HG02885 (cell line): ENCODE results near the gene LYPD6.
A peak's percentile ranks its signal among the peaks of the same experiment; 100 is the strongest.
"Not testable (repeated sequence)": the region's sequence is repeated elsewhere in the genome, so short reads cannot be mapped to it uniquely, and the experiment has no call there.

Experiments used
- ATAC-seq: cut with Tn5 transposase; IDR thresholded peaks from one replicate; pipeline ENCODE4 v1.9.1; 2021; ENCODE audit warnings: mild to moderate bottlenecking; ENCODE audit not compliant: unreplicated experiment, poor library complexity

Gene LYPD6

GRCh38 chr2:149330127-149331022 is at the start of gene LYPD6:
LYPD6 (plus strand) TSS chr2:149330587; CDS start chr2:149437709, 107,122 bp downstream.
- ATAC-seq: peak; percentile 93

- no peak for ATAC-seq
These were observed 48.9 kb upstream of the LYPD6 start for GRCh38 chr2:149281441-149281840.

- no peak for ATAC-seq
These were observed 39.7 kb upstream of the LYPD6 start for GRCh38 chr2:149290662-149291061.

- ATAC-seq: no peak
These were observed 38.5 kb upstream of the LYPD6 start for GRCh38 chr2:149291881-149292280.

- no peak for ATAC-seq
These were observed 34.4 kb upstream of the LYPD6 start for GRCh38 chr2:149296031-149296430.

GRCh38 chr2:149307014-149307413 is 23.4 kb upstream of the LYPD6 start:
- no peak for ATAC-seq

- ATAC-seq: no peak
These were observed 20.0 kb upstream of the LYPD6 start for GRCh38 chr2:149310349-149310748.

- no peak for ATAC-seq
These were observed 18.3 kb upstream of the LYPD6 start for GRCh38 chr2:149312039-149312438.

- peak; percentile 97 for ATAC-seq
These were observed 16.8 kb upstream of the LYPD6 start for GRCh38 chr2:149313512-149313972.

- no peak for ATAC-seq
These were observed 15.7 kb upstream of the LYPD6 start for GRCh38 chr2:149314687-149315086.

- no peak for ATAC-seq
These were observed 14.9 kb upstream of the LYPD6 start for GRCh38 chr2:149315461-149315860.

- not testable (repeated sequence) for ATAC-seq
These were observed 11.8 kb upstream of the LYPD6 start for GRCh38 chr2:149318566-149318965.

GRCh38 chr2:149320362-149320761 is 10.0 kb upstream of the LYPD6 start:
- ATAC-seq: no peak

GRCh38 chr2:149329068-149329467 is 1.3 kb upstream of the LYPD6 start:
- no peak for ATAC-seq

- ATAC-seq: peak; percentile 1
These were observed 779 bp upstream of the LYPD6 start for GRCh38 chr2:149329489-149330126.

- ATAC-seq: no peak
These were observed 625 bp downstream of the LYPD6 start for GRCh38 chr2:149331023-149331400.

GRCh38 chr2:149332364-149332763 is 2.0 kb downstream of the LYPD6 start:
- no peak for ATAC-seq

GRCh38 chr2:149333636-149334035 is 3.2 kb downstream of the LYPD6 start:
- no peak for ATAC-seq

- no peak for ATAC-seq
These were observed 3.8 kb downstream of the LYPD6 start for GRCh38 chr2:149334156-149334555.

- no peak for ATAC-seq
These were observed 8.9 kb downstream of the LYPD6 start for GRCh38 chr2:149339324-149339723.

GRCh38 chr2:149342509-149342908 is 12.1 kb downstream of the LYPD6 start:
- no peak for ATAC-seq
